Effector memory CD4-positive, alpha-beta T cell (primary cell): Measurements from ENCODE around the gene PHEX.
A peak's percentile ranks its signal among the peaks of the same experiment; 100 is the strongest.

Experiments used
- DNase-seq, 3 donors: peaks; one replicate each; pipeline ENCODE4 v3.0.0-alpha.2; 2020
- H3K27ac ChIP-seq: 2 replicates; pipeline ENCODE4 v1.7.0; 2013; ENCODE audit warnings: mild to moderate bottlenecking, low read length, moderate library complexity; ENCODE audit not compliant: insufficient read depth, poor library complexity, severe bottlenecking
- H3K27me3 ChIP-seq: replicated peaks from 2 replicates; pipeline ENCODE4 v1.7.0; 2013; ENCODE audit warnings: mild to moderate bottlenecking, low read length; ENCODE audit not compliant: insufficient read depth, control insufficient read depth, poor library complexity, severe bottlenecking
- H3K36me3 ChIP-seq: 2 replicates; pipeline ENCODE4 v1.7.0; 2013; ENCODE audit warnings: mild to moderate bottlenecking, low read length, moderate library complexity; ENCODE audit not compliant: control insufficient read depth, insufficient read depth
- H3K4me1 ChIP-seq: 2 replicates; pipeline ENCODE4 v1.7.0; 2013; ENCODE audit warnings: low read length, mild to moderate bottlenecking; ENCODE audit not compliant: control insufficient read depth, insufficient read depth, poor library complexity, severe bottlenecking
- H3K4me3 ChIP-seq: 2 replicates; pipeline ENCODE4 v1.7.0; 2013; ENCODE audit warnings: low read length, low read depth, mild to moderate bottlenecking; ENCODE audit not compliant: insufficient read depth, poor library complexity, severe bottlenecking
- H3K9me3 ChIP-seq: 2 replicates; pipeline ENCODE4 v1.7.0; 2013; ENCODE audit warnings: mild to moderate bottlenecking, low read length, moderate library complexity; ENCODE audit not compliant: control insufficient read depth

The PHEX gene

DNA sequence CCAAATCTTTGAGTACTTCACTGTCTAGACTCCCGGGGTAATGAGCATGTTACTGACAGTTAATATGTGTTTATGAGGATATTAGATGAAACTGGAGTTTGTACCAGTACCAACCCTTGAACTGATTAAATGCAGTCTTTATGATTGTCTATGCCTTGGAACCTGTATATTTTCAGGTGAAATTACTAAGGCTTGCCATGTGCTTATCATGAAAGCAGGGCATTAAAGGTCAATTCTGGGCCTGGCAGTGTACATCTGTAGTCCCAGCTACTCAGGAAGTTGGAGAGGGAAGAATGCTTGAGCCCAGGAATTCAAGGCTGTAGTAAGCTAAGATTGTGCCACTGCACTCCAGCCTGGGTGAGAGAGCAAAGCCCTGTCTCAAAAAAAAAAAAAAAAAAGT is 27.6 kb downstream of the PHEX start:
- no peak overlapping the region for H3K27ac ChIP-seq
- no peaks in the 10 kb centered on the region for H3K4me1 ChIP-seq
- H3K36me3 ChIP-seq: no peaks in the 10 kb centered on the region
- H3K9me3 ChIP-seq: no peaks in the 10 kb centered on the region
- no peak for DNase-seq
- no peak overlapping the region for H3K4me3 ChIP-seq
- no peaks in the 10 kb centered on the region for H3K27me3 ChIP-seq

DNA sequence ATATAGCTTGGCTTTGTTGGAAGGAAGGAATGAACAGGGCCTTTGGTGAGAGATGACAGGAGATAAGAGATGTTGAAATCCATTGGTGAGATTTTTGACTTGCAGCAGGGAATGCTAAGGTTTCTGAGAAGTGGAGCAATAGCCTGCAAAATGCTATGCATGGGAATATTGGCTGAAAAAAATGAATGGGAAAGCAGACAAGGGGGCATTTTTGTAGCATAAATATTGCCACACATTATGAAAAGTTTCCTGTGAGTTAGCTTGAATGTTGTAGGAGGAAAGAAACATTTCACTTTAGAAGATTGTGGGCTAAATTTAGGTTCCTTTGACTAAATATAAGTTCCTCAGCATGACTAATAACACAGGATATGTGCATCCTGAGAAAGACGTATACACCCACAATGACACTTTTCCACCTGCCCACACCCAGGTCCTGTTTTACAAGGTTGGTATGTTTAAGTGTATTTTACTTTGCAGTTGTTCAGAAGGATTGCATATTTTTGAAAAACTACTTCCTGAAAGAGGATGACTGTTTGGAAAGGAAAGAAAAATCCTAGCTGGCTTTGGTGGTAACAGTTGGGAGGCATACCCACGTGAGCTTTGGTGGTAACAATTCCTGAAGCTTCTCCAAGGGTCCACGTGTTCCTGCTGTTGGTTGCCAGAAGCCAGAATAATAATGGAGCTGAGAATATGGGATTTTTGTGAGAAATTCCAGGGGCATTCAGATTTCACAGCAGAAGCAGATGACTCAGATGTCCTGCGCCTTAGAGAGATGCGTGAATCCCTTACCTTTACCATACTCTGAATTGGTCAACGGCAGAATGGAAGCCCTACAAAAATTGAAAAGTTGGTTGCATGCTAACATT is 28.5 kb downstream of the PHEX start:
- no peaks in the 10 kb centered on the region for H3K36me3 ChIP-seq
- no peaks in the 10 kb centered on the region for H3K9me3 ChIP-seq
- no peaks in the 10 kb centered on the region for H3K27me3 ChIP-seq
- no peak for DNase-seq
- H3K27ac ChIP-seq: no peak overlapping the region
- no peaks in the 10 kb centered on the region for H3K4me1 ChIP-seq
- H3K4me3 ChIP-seq: no peak overlapping the region

DNA sequence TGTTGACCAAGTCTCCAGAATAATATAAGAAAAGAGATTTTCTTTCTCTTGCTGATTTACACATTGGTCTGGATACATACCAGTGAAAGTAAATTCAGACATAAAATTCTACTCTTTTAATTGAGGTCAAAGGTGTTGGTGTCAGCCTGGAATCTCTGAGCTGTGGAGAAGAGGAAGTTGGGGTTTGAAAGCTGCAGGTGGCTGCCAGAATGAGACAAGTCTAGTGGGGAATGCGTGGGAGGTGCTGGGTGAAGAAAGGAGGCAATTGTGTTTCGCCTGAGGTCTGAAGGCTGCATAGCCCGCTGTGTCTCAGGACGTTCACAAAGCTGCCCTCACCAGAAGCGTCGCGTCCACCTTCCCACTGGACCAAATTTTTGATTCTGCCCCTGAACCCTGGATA is 31.2 kb downstream of the PHEX start:
- no peaks in the 10 kb centered on the region for H3K9me3 ChIP-seq
- H3K4me3 ChIP-seq: no peak overlapping the region
- no peak for DNase-seq
- no peaks in the 10 kb centered on the region for H3K36me3 ChIP-seq
- H3K27ac ChIP-seq: no peak overlapping the region
- no peaks in the 10 kb centered on the region for H3K27me3 ChIP-seq
- no peaks in the 10 kb centered on the region for H3K4me1 ChIP-seq

DNA sequence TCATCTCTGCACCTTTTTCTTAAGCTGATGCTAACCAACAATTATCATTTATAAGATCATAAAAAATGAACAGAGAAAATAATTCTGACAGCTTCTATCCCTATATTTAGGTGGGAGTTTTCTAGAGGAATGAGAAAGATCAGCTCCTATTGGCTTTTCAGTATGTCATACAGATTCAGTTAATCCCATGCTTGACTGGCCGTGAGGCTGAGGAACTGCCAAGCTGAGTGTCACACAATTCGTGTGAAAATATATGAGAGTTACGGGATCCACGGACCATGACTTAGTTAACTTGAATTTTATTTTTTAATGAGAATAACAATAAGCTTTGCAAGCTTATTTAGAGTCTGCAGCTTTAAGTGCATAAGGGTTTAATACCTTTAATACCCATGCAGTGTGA is 37.5 kb downstream of the PHEX start:
- H3K9me3 ChIP-seq: no peaks in the 10 kb centered on the region
- H3K27ac ChIP-seq: no peak overlapping the region
- no peak for DNase-seq
- H3K4me1 ChIP-seq: no peaks in the 10 kb centered on the region
- no peaks in the 10 kb centered on the region for H3K27me3 ChIP-seq
- no peaks in the 10 kb centered on the region for H3K36me3 ChIP-seq
- no peak overlapping the region for H3K4me3 ChIP-seq

DNA sequence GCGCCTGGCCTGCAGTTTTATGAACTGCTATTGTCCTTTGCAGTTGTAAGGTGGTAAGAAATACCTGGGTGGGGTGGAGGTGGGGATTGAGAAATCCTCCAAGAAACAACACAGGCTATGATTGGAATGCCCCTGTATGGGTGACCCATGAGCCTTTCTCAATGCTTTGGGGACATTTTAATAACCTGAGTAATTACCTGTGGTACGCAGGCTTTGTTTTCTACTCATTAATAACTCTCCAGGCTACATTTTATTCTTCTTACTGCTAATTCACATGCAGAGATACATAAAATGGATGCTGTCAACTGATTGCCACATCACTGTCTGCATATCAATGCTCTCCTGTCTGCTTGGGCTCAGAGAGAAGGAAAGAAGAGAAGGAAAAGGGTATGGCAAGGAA is 41.8 kb downstream of the PHEX start:
- no peak for DNase-seq
- no peaks in the 10 kb centered on the region for H3K4me1 ChIP-seq
- no peaks in the 10 kb centered on the region for H3K9me3 ChIP-seq
- H3K27me3 ChIP-seq: no peaks in the 10 kb centered on the region
- no peaks in the 10 kb centered on the region for H3K36me3 ChIP-seq
- no peak overlapping the region for H3K27ac ChIP-seq
- no peak overlapping the region for H3K4me3 ChIP-seq

DNA sequence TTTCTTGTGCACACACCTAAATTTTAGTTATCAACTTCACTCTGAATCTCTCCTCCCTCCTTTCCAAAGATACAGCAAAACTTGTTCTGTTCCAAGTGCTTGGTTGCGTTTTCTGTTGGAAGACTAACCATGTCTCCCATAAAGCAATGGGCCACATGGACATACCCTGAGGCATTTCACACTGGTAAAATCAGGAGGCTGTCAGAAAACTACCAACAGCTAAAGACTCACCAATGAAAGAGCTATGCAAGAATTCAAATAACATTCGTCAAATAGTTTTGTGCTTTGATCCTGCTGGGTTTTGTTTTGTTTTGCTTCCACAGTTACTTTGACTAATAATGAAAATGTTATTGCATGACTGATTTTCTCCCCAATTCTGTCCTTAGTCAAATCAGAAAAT is 46.0 kb downstream of the PHEX start:
- Histone ChIP-seq H3K4me1 (no peaks in the 10 kb centered on the region), H3K27me3 (no peaks in the 10 kb centered on the region), H3K27ac (no peak overlapping the region), H3K36me3 (no peaks in the 10 kb centered on the region), H3K9me3 (no peaks in the 10 kb centered on the region), H3K4me3 (no peak overlapping the region)
- no peak for DNase-seq

DNA sequence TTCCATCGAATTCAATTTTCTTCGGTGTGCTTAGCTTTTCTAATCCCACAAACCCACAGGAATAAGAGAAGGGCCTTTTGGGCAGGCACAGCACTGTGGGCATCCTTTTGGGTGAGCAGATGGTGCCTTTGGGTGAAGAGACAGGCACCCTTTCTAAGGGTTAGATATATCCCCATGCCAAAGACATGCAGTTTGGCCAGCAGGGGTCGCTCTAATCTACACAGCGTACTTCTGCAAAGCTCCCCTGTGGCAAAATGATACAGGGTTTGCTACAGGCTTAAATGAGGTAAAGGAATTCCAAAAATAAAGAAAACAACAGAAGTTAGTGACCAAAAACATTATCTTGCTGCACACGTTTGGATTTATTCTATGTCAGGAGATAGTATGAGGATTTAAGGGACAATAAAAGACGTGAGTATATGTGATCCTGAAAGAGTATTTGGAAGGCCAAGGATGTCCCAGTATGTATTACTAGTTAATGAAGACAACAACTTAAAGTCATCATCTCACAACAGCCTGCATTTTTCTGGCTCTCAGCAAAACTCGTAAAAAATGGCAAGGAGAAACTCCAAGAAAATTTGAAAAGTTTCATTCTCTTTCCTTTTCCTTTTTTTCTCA is 49.5 kb downstream of the PHEX start:
- H3K4me1 ChIP-seq: no peaks in the 10 kb centered on the region

DNA sequence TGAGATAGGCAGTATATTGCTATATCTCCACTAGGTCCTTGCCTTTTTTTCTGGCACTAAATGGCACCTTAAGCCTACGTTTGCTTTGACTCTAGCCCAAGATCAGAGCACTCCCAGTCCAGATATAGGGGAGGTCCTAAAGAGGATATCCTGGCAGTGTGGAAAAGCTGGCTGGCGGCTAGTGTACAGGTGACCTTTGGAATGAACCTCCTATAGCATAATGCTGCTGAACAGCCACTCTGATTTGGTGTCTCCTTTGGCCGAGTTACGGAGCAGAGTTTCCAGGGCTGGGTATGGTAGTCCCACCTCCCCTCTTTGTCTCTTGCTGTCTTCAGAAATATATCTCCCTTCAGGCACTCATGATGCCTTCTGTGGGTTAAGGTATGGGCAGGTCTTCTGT is 53.9 kb downstream of the PHEX start:
- DNase-seq: no peak
- Histone ChIP-seq H3K4me1 (no peaks in the 10 kb centered on the region), H3K9me3 (no peaks in the 10 kb centered on the region), H3K4me3 (no peak overlapping the region), H3K27ac (no peak overlapping the region), H3K36me3 (no peaks in the 10 kb centered on the region), H3K27me3 (no peaks in the 10 kb centered on the region)

More for the DNA sequence above, 49.5 kb downstream of the PHEX start:
- DNase-seq: peak; percentile 1 to 20 (median 6)
- Histone ChIP-seq H3K9me3 (no peaks in the 10 kb centered on the region), H3K36me3 (no peaks in the 10 kb centered on the region), H3K27me3 (no peaks in the 10 kb centered on the region), H3K4me3 (no peak overlapping the region), H3K27ac (no peak overlapping the region)

DNA sequence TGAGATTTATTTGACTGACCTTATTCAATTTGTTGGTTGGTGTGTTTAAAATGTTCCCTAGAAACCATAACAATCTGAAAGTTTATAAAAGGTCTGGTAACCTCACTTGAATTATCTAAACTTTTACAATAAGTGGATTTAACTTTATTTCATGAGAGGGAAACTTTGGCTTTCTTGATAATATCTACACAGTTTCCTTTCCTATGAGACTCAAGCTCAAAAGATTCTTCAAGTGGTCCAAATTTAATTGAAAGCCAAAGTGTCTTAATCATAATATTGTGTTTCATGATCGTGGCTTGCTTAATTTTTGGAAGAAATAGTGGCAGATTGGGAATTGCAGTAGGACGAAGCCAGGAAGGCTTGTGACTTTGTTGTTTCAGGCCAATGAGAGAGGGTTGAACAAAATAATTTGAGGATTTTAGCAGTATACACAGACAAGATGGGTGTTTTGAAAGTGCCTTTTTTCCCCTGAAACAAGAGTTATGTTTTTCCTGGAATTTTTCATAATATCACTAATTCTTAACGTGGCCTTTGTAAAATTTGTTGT is 55.0 kb downstream of the PHEX start:
- Histone ChIP-seq H3K4me3 (no peak overlapping the region), H3K36me3 (no peaks in the 10 kb centered on the region), H3K4me1 (no peaks in the 10 kb centered on the region), H3K27ac (no peak overlapping the region), H3K9me3 (no peaks in the 10 kb centered on the region), H3K27me3 (no peaks in the 10 kb centered on the region)
- no peak for DNase-seq

DNA sequence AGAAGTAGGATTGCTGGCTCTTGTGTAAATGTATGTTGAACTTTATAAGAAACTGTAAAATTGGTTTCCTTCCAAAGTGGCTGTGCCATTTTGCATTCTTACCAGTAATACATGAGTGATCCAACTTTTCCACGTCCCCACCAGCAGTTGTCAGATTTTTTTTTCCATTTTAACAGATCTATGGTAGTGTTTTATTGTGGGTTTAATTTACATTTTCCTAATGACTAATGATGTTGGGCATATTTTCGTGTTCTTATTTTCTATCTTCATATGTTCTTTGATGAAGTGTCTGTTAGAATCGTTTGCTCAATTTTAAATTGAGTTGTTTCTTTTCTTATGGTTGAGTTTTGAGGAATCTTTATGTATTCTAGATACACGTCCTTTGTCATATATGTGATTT is 56.2 kb downstream of the PHEX start:
- no peaks in the 10 kb centered on the region for H3K36me3 ChIP-seq
- no peak overlapping the region for H3K4me3 ChIP-seq
- no peaks in the 10 kb centered on the region for H3K9me3 ChIP-seq
- no peaks in the 10 kb centered on the region for H3K4me1 ChIP-seq
- no peaks in the 10 kb centered on the region for H3K27me3 ChIP-seq
- no peak for DNase-seq
- H3K27ac ChIP-seq: no peak overlapping the region
